GM10266 (cell line): Measurements from ENCODE around the gene TRIO.

ENCODE experiments used
- DNase-seq: peaks from one replicate; pipeline ENCODE4 v3.0.0; 2012; ENCODE audit errors: extremely low spot score
- CTCF ChIP-seq: IDR thresholded peaks from 2 replicates; pipeline ENCODE4 v1.5.1; 2012; ENCODE audit warnings: mild to moderate bottlenecking, low read depth; ENCODE audit not compliant: control insufficient read depth, insufficient read depth; ENCODE audit errors: missing control alignments

TRIO gene

GRCh38 chr5:14122089-14122488 is 21.1 kb upstream of the TRIO start:
- no peak for DNase-seq
- TF ChIP-seq CTCF, result no peak

- DNase-seq, result no peak
- TF ChIP-seq CTCF, result no peak
Measured at GRCh38 chr5:14123551-14123950, 19.6 kb upstream of the TRIO start.

- no peak for TF ChIP-seq CTCF
- DNase-seq, result no peak
Measured at GRCh38 chr5:14123974-14124482, 19.1 kb upstream of the TRIO start.

- DNase-seq, result no peak
- no peak for TF ChIP-seq CTCF
Measured at GRCh38 chr5:14125262-14125661, 17.9 kb upstream of the TRIO start.

GRCh38 chr5:14127587-14127986 is 15.6 kb upstream of the TRIO start:
- TF ChIP-seq CTCF, result no peak
- DNase-seq, result no peak

- no peak for DNase-seq
- no peak for TF ChIP-seq CTCF
Measured at GRCh38 chr5:14128079-14128478, 15.1 kb upstream of the TRIO start.

GRCh38 chr5:14129123-14129522 is 14.0 kb upstream of the TRIO start:
- TF ChIP-seq CTCF, result no peak
- DNase-seq, result no peak
